Measurements from ENCODE around the gene SPPL2A. TPM values are rescaled to one million over a fixed set of nuclear protein-coding genes. Genes with fewer than 3 reads are reported as not detected.
"Not testable (repeated sequence)": the region's sequence is repeated elsewhere in the genome, so short reads cannot be mapped to it uniquely, and the experiment has no call there.

SPPL2A gene, protein sequence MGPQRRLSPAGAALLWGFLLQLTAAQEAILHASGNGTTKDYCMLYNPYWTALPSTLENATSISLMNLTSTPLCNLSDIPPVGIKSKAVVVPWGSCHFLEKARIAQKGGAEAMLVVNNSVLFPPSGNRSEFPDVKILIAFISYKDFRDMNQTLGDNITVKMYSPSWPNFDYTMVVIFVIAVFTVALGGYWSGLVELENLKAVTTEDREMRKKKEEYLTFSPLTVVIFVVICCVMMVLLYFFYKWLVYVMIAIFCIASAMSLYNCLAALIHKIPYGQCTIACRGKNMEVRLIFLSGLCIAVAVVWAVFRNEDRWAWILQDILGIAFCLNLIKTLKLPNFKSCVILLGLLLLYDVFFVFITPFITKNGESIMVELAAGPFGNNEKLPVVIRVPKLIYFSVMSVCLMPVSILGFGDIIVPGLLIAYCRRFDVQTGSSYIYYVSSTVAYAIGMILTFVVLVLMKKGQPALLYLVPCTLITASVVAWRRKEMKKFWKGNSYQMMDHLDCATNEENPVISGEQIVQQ
- 100 to 1,000 TPM in 2 of 4 donors, 10 to 100 TPM in 2; 63.8 to 128 (median 100) TPM for total RNA-seq

DNA sequence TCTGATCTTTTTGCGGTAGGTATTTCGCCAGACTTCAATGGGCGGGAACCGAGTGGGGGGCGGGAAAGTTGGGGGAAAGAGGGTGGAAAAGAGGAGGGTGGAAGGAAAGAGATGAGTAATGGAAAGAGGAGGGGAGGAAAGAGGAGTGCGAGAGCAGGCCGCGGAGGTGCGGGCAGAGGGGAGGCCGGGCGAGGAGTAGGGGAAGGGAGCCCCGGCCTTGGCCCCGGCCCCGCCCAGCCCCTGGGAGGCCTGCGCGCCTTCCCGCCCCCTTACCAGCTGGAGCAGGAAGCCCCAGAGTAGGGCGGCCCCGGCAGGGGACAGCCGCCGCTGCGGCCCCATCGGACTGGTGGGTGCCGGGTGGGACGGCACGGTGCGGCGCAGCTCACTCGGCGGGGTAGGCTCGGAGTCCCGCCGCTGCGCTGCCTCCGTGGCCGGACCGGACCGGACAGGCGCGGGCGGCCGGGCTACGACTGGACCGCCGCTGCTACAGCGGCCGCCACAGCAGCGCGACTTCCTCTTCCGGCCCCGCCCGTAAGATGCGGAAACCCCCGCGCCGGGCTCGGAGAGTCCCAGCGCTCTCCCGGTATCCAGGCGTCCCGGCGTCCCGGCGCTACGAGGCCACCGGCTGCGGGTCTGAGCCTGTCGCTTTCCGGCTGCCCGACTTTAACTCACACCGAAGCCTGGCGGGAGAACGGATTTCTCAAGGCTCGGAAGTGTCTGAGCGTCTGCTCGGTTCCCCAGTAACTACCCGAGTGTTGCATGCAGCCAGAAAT lies at the start of gene SPPL2A:
Gene SPPL2A, minus strand, starts transcription at position 512 of the 773 bp plus-strand sequence. Its CDS starts 173 bp downstream, at position 339.
- H3K9me3 ChIP-seq = no peaks in the 10 kb centered on the region
- peak within 1 kb of the TSS; percentile 77 to 96 (median 89) for H3K4me3 ChIP-seq
- no peaks in the 10 kb centered on the region for H3K36me3 ChIP-seq
- H3K4me1 ChIP-seq = peaks cover 0 to 52% (median 20%) of the 10 kb centered on the region in 3 donors
- intact Hi-C loops (cut with DNase I) = loop anchor here (2.0 kb wide), 1 partner anchor 79 kb away; the partner anchor contains the start of gene TRPM7
- TF ChIP-seq POLR2A (IDR thresholded peaks at IDR 0.05) = peak in 3 of 4 donors; percentile 6 to 93 (median 91)
- TF ChIP-seq, protein P1, sequence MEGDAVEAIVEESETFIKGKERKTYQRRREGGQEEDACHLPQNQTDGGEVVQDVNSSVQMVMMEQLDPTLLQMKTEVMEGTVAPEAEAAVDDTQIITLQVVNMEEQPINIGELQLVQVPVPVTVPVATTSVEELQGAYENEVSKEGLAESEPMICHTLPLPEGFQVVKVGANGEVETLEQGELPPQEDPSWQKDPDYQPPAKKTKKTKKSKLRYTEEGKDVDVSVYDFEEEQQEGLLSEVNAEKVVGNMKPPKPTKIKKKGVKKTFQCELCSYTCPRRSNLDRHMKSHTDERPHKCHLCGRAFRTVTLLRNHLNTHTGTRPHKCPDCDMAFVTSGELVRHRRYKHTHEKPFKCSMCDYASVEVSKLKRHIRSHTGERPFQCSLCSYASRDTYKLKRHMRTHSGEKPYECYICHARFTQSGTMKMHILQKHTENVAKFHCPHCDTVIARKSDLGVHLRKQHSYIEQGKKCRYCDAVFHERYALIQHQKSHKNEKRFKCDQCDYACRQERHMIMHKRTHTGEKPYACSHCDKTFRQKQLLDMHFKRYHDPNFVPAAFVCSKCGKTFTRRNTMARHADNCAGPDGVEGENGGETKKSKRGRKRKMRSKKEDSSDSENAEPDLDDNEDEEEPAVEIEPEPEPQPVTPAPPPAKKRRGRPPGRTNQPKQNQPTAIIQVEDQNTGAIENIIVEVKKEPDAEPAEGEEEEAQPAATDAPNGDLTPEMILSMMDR (IDR thresholded peaks at IDR 0.05) = peak in 1 of 6 experiments; percentile 5
- H3K27me3 ChIP-seq = no peaks in the 10 kb centered on the region
- DNase-seq = peak; percentile 26
- WGBS, 2 donors = 0 to 2% methylated on average over 14 to 20 of the region's 77 CpGs
- H3K27ac ChIP-seq = peak within 1 kb of the TSS; percentile 91 to 98 (median 96)

DNA sequence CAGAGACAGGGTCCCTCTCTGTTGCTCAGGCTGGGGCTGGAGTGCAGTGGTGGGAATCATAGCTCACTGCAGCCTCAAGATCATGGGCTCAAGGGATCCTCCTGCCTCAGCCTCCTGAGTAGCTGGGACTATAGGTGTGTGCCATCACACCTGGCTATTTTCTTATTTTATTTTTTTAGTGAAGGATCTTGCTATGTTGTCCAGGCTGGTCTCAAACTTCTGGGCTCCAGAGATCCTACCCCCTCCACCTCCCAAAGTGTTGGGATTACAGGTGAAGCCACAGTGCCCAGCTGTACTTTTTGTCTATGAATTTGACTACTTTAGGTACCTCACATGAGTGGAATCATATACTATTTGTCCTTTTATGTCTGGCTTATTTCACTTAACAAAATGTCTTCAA lies 49.1 kb upstream of the SPPL2A start:
- no peaks in the 10 kb centered on the region for H3K9me3 ChIP-seq
- H3K4me3 ChIP-seq = no peak overlapping the region
- intact Hi-C loops (cut with DNase I) = no loop called here
- H3K4me1 ChIP-seq = peaks cover 0 to 7% (median 0%) of the 10 kb centered on the region in 3 donors
- TF ChIP-seq, protein P1 (IDR thresholded peaks at IDR 0.05) = no peak
- no peak for TF ChIP-seq POLR2A (IDR thresholded peaks at IDR 0.05)
- no peak for DNase-seq
- no peaks in the 10 kb centered on the region for H3K27me3 ChIP-seq
- no peaks in the 10 kb centered on the region for H3K36me3 ChIP-seq
- no peak overlapping the region for H3K27ac ChIP-seq

DNA sequence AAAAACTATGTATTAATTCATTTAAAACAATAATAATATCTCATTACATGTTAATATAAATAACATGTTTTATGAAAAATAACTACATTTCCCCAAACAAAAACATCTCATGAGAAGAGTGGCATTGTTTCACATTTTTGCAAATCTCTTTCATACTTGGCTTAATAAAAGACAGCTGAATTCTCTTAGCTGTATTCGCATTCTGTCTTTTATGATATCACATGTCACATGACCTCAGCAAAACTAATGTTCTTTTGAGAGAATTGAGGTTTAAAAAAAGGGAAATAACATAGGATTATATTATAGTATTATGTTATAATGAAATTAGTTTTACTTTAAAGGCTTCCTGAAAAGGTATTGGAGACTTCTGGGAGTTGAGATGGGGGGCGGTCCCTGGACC lies 48.4 kb upstream of the SPPL2A start:
- H3K9me3 ChIP-seq = no peaks in the 10 kb centered on the region
- no peaks in the 10 kb centered on the region for H3K36me3 ChIP-seq
- no peak overlapping the region for H3K27ac ChIP-seq
- WGBS, 2 donors = 52 to 74% methylated on average over 2 of the region's 2 CpGs
- no peak for TF ChIP-seq POLR2A (IDR thresholded peaks at IDR 0.05)
- TF ChIP-seq, protein P1 (IDR thresholded peaks at IDR 0.05) = no peak
- peaks cover 0 to 11% (median 0%) of the 10 kb centered on the region in 3 donors for H3K4me1 ChIP-seq
- intact Hi-C loops (cut with DNase I) = no loop called here
- H3K27me3 ChIP-seq = no peaks in the 10 kb centered on the region
- H3K4me3 ChIP-seq = no peak overlapping the region
- DNase-seq = no peak

DNA sequence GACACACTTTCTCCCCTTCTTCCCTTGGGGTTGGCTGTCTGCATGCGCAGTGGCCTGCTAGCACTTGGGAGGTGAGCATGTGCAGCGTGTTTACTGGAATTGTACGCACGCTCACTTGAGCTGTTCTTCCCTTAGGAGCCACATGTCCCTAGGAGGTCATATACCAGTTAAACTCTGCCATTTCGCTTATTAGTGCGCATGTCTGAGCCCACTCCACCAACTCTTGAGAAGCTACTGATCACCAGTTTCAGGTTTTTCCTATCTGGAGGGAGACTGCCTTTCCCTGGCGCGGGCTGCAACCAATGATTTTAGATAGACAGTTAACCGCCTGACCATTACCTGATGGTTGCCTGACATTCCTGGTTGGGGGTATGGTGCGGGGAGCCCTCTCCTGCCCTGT lies 47.6 kb upstream of the SPPL2A start:
- no peaks in the 10 kb centered on the region for H3K27me3 ChIP-seq
- no peak overlapping the region for H3K4me3 ChIP-seq
- no peaks in the 10 kb centered on the region for H3K36me3 ChIP-seq
- intact Hi-C loops (cut with DNase I) = no loop called here
- WGBS, 2 donors = 93 to 94% methylated on average over 7 to 10 of the region's 10 CpGs
- H3K9me3 ChIP-seq = no peaks in the 10 kb centered on the region
- no peak overlapping the region for H3K27ac ChIP-seq
- DNase-seq = no peak
- H3K4me1 ChIP-seq = peaks cover 0 to 18% (median 0%) of the 10 kb centered on the region in 3 donors
- TF ChIP-seq POLR2A (IDR thresholded peaks at IDR 0.05) = no peak
- TF ChIP-seq, protein P1 (IDR thresholded peaks at IDR 0.05) = no peak

DNA sequence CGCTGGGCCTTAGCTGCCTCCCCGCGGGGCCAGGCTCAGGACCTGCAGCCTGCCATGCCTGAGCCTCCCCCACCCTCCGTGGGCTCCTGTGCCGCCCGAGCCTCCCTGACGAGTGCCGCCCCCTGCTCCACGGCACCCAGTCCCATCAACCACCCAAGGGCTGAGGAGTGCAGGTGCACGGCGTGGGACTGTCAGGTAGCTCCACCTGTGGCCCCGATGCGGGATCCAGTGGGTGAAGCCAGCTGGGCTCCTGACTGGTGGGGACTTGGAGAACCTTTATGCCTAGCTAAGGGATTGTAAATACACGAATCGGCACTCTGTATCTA lies 46.6 kb upstream of the SPPL2A start:
- H3K27ac ChIP-seq; DNase-seq; intact Hi-C loops (cut with DNase I); H3K36me3 ChIP-seq; H3K4me3 ChIP-seq; H3K9me3 ChIP-seq; H3K27me3 ChIP-seq: not testable (repeated sequence)
- 100% methylated on average over 2 to 3 of the region's 15 CpGs for WGBS, 2 donors
- peaks cover 0 to 18% (median 0%) of the 10 kb centered on the region in 3 donors for H3K4me1 ChIP-seq

DNA sequence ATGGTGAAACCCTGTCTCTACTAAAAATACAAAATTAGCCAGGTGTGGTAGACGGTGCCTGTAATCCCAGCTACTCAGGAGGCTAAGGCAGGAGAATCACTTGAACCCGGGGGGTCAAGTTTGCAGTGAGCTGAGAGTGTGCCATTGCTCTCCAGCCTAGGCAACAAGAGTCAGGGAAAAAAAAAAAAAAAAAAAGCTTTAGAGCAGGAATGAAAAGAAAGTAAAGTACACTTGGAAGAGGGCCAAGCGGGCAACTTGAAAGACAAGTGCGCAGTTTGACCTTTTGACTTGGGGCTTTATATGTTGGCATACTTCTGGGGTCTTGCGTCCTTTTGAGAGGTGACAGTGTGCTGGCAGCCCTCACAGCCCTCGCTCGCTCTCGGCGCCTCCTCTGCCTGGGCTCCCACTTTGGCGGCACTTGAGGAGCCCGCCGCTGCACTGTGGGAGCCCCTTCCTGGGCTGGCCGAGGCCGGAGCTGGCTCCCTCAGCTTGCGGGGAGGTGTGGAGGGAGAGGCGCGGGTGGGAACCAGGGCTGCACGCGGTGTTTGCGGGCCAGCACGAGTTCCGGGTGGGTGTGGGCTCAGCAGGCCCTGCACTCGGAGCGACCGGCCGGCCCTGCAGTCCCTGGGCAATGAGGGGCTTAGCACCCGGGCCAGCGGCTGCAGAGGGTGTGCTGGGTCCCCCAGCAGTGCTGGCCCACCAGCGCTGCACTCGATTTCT lies 46.1 kb upstream of the SPPL2A start:
- DNase-seq; intact Hi-C loops (cut with DNase I); H3K9me3 ChIP-seq; H3K27me3 ChIP-seq; H3K4me3 ChIP-seq; H3K36me3 ChIP-seq; H3K27ac ChIP-seq: not testable (repeated sequence)
- peaks cover 0 to 18% (median 0%) of the 10 kb centered on the region in 3 donors for H3K4me1 ChIP-seq
- 91 to 95% methylated on average over 6 to 12 of the region's 30 CpGs for WGBS, 2 donors
